HEK293T (cell line): ENCODE results near the gene ARHGAP23.

Experiments
- CTCF ChIA-PET: fragments of 350-600 bp; formaldehyde crosslinking; extraction: SDS; loops from one replicate; lab custom pipeline; 2021; ENCODE audit warnings: antibody characterized with exemption, inconsistent platforms; lab: Yijun Ruan, JAX
- POLR2A ChIA-PET: fragments of 350-600 bp; formaldehyde crosslinking; extraction: SDS; loops from one replicate; lab custom pipeline; 2020; ENCODE audit warnings: antibody characterized with exemption, inconsistent platforms; lab: Yijun Ruan, JAX
- DNase-seq: peaks from one replicate; pipeline ENCODE4 v3.0.0; 2012; ENCODE audit warnings: mixed read lengths; ENCODE audit errors: extremely low spot score
- ARNT ChIP-seq: fragments of 450-650 bp; IDR thresholded peaks from 2 replicates; pipeline ENCODE4 v1.6.1; 2017; ENCODE audit warnings: mild to moderate bottlenecking
- BHLHE40 ChIP-seq: fragments of 450-650 bp; IDR thresholded peaks from 2 replicates; pipeline ENCODE4 v1.6.1; 2016; ENCODE audit warnings: mild to moderate bottlenecking, moderate library complexity, borderline replicate concordance
- CTBP1 ChIP-seq: fragments of 450-650 bp; IDR thresholded peaks from 2 replicates; pipeline ENCODE4 v1.6.1; 2016; ENCODE audit warnings: borderline replicate concordance
- ELF4 ChIP-seq: fragments of 450-650 bp; IDR thresholded peaks from 2 replicates; pipeline ENCODE4 v1.6.1; 2017; ENCODE audit warnings: antibody characterized with exemption
- FOXA1 ChIP-seq: fragments of 450-650 bp; IDR thresholded peaks from 2 replicates; pipeline ENCODE4 v1.6.1; 2016; ENCODE audit warnings: mild to moderate bottlenecking
- FOXK2 ChIP-seq: fragments of 450-650 bp; IDR thresholded peaks from 2 replicates; pipeline ENCODE4 v1.6.1; 2016; ENCODE audit warnings: mild to moderate bottlenecking
- FOXM1 ChIP-seq: fragments of 450-650 bp; IDR thresholded peaks from 2 replicates; pipeline ENCODE4 v1.6.1; 2017; ENCODE audit warnings: mild to moderate bottlenecking, borderline replicate concordance
- HDGF ChIP-seq: fragments of 450-650 bp; IDR thresholded peaks from 2 replicates; pipeline ENCODE4 v1.6.1; 2017; ENCODE audit warnings: antibody characterized with exemption, borderline replicate concordance
- L3MBTL2 ChIP-seq: fragments of 450-650 bp; conservative IDR thresholded peaks from 2 replicates; pipeline ENCODE4 v1.6.1; 2016; ENCODE audit warnings: mild to moderate bottlenecking
- LEF1 ChIP-seq: fragments of 450-650 bp; IDR thresholded peaks from 2 replicates; pipeline ENCODE4 v1.6.1; 2017; ENCODE audit warnings: mild to moderate bottlenecking, borderline replicate concordance
- NFRKB ChIP-seq: fragments of 450-650 bp; IDR thresholded peaks from 2 replicates; pipeline ENCODE4 v1.6.1; 2016; ENCODE audit warnings: mild to moderate bottlenecking, moderate library complexity
- SP1 ChIP-seq: fragments of 450-650 bp; IDR thresholded peaks from 2 replicates; pipeline ENCODE4 v1.6.1; 2017
- SUZ12 ChIP-seq: fragments of 450-650 bp; IDR thresholded peaks from 2 replicates; pipeline ENCODE4 v1.6.1; 2016; ENCODE audit warnings: mild to moderate bottlenecking
- TARDBP ChIP-seq: fragments of 450-650 bp; IDR thresholded peaks from 2 replicates; pipeline ENCODE4 v1.6.1; 2016
- ZNF384 ChIP-seq: fragments of 450-650 bp; IDR thresholded peaks from 2 replicates; pipeline ENCODE4 v1.6.1; 2016
- TF ChIP-seq, protein P1 (sequence below): fragments of 450-650 bp; IDR thresholded peaks from 2 replicates; pipeline ENCODE4 v1.6.1; 2016

Gene ARHGAP23

DNA sequence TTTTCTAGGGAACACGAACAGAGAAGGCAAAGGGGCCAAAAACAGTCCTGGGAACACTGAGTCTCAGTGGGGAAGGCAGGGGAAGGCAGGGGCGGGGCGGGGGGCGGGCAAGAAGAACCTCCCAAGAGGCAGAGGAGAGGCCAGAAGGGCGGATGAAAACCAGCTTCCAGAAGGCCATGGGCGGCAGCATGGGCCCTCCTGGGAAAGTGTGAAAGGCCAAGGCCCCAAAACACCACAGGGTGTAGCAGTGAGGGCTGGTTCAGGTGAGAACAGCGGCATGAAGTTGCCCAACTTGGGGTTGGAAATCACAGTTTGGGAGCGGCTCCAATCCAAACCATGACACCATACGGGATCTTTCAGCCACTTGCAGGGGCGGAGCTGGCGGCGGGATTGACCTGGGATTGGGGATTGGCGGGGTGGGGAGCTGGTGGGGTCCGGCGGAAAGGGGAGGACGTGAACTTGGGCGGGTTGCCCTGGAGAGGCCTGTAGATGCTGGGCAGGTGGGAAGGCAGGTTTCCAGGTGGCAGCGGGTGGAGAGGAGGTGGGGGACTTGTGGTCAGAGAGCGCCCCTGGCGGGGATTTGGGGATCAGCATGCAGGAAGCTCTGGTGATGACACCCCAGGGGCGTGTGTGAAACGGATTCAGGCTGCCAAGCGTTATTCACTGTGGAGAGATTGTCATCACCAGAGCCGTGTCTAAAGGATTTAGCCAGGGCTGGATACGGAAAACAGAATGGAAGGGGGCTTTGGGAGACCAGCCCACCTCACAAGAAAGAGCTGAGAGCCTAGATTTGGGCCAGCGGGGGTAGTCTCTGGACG, 80.9 kb downstream of the ARHGAP23 start:
- DNase-seq, result peak; percentile 76

GRCh38 chr17:38509772-38510420, 81.6 kb downstream of the ARHGAP23 start:
- no peak for DNase-seq
- TF ChIP-seq FOXA1 (no peak), LEF1 (no peak), ARNT (no peak), BHLHE40 (no peak), L3MBTL2 (no peak; the same call in 1 of the 2 replicates), FOXM1 (no peak), FOXK2 (no peak), SP1 (no peak)
- TF ChIP-seq, protein P1, sequence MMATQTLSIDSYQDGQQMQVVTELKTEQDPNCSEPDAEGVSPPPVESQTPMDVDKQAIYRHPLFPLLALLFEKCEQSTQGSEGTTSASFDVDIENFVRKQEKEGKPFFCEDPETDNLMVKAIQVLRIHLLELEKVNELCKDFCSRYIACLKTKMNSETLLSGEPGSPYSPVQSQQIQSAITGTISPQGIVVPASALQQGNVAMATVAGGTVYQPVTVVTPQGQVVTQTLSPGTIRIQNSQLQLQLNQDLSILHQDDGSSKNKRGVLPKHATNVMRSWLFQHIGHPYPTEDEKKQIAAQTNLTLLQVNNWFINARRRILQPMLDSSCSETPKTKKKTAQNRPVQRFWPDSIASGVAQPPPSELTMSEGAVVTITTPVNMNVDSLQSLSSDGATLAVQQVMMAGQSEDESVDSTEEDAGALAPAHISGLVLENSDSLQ, result no peak
- POLR2A ChIA-PET, result interaction anchor here (1.0 to 2.1 kb wide), 2 partner anchors 49 to 158 kb away, joined by 3 to 5 read pairs; partner anchors contain the start of gene SOCS7
- CTCF ChIA-PET, result interaction anchor here (0.5 to 2.4 kb wide), 22 partner anchors 12 to 190 kb away, joined by 3 to 14 read pairs (median 4); no protein-coding TSS in a partner anchor

More for the DNA sequence above, 80.9 kb downstream of the ARHGAP23 start:
- no peak for TF ChIP-seq TARDBP
- no peak for TF ChIP-seq L3MBTL2
- no peak for TF ChIP-seq FOXM1
- TF ChIP-seq CTBP1, result no peak
- TF ChIP-seq ELF4, result no peak
- TF ChIP-seq SP1, result no peak
- TF ChIP-seq NFRKB, result no peak
- TF ChIP-seq ZNF384, result no peak
- ChIA-PET CTCF (interaction anchor here (0.5 to 2.4 kb wide), 24 partner anchors 11 to 190 kb away, joined by 3 to 14 read pairs (median 4); no protein-coding TSS in a partner anchor), POLR2A (interaction anchor here (1.0 to 2.1 kb wide), 2 partner anchors 50 to 157 kb away, joined by 3 to 5 read pairs; partner anchors contain the start of gene SOCS7)

DNA sequence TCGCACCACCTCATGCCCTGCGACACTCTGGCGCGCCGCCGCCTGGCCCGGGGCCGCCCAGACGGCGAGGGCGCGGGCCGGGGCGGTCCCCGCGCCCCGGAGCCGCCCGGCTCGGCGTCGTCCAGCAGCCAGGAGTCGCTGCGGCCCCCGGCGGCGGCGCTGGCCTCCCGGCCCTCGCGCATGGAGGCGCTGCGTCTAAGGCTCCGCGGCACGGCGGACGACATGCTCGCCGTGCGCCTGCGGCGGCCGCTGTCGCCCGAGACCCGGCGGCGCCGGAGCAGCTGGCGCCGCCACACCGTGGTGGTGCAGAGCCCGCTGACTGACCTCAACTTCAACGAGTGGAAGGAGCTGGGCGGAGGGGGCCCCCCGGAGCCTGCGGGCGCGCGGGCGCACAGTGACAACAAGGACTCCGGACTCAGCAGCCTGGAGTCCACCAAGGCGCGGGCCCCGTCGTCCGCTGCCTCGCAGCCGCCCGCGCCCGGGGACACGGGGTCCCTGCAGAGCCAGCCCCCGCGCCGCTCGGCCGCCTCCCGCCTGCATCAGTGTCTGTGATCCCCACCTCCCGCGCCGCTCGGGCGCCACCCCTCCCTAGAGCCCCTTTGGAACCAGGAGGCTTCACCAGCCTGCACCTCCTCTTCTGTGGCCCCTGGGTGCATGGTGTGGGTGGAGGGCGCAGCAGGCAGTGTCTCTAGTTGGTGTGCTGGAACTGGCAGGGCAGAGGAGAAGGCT, 82.3 kb downstream of the ARHGAP23 start:
- peak; percentile 48 for DNase-seq
- ChIA-PET POLR2A (interaction anchor here (2.1 kb wide), 1 partner anchor 49 kb away, joined by 5 read pairs; no protein-coding TSS in a partner anchor), CTCF (interaction anchor here (1.1 to 1.8 kb wide), 4 partner anchors 18 to 48 kb away, joined by 3 to 8 read pairs (median 6); no protein-coding TSS in a partner anchor)
- TF ChIP-seq L3MBTL2 (no peak), BHLHE40 (no peak), FOXA1 (no peak), HDGF (no peak), ELF4 (no peak), ZNF384 (no peak), SP1 (no peak), ARNT (no peak), NFRKB (no peak), FOXM1 (no peak), TARDBP (no peak), SUZ12 (no peak), LEF1 (no peak), CTBP1 (no peak), FOXK2 (no peak)
- TF ChIP-seq, protein P1, result no peak

- CTCF ChIA-PET, result no interaction called here
- TF ChIP-seq, protein P1, result peak; percentile 87
- TF ChIP-seq FOXK2, result no peak
- POLR2A ChIA-PET, result interaction anchor here (2.1 kb wide), 1 partner anchor 48 kb away, joined by 5 read pairs; no protein-coding TSS in a partner anchor
- no peak for DNase-seq
Measured at GRCh38 chr17:38511150-38512108, 83.2 kb downstream of the ARHGAP23 start.
